Ishikawa (cell line): Measurements from ENCODE around the gene SYNGR4.

Source experiments
- EGR1 ChIP-seq: IDR thresholded peaks from 2 replicates; pipeline ENCODE4 v1.6.1; 2012
- TF ChIP-seq, protein P1 (sequence below): IDR thresholded peaks from 2 replicates; pipeline ENCODE4 v1.6.1; 2012; ENCODE audit warnings: low read depth, mild to moderate bottlenecking
- TF ChIP-seq, protein P2 (sequence below): IDR thresholded peaks from 2 replicates; pipeline ENCODE4 v1.6.1; 2012

DNA sequence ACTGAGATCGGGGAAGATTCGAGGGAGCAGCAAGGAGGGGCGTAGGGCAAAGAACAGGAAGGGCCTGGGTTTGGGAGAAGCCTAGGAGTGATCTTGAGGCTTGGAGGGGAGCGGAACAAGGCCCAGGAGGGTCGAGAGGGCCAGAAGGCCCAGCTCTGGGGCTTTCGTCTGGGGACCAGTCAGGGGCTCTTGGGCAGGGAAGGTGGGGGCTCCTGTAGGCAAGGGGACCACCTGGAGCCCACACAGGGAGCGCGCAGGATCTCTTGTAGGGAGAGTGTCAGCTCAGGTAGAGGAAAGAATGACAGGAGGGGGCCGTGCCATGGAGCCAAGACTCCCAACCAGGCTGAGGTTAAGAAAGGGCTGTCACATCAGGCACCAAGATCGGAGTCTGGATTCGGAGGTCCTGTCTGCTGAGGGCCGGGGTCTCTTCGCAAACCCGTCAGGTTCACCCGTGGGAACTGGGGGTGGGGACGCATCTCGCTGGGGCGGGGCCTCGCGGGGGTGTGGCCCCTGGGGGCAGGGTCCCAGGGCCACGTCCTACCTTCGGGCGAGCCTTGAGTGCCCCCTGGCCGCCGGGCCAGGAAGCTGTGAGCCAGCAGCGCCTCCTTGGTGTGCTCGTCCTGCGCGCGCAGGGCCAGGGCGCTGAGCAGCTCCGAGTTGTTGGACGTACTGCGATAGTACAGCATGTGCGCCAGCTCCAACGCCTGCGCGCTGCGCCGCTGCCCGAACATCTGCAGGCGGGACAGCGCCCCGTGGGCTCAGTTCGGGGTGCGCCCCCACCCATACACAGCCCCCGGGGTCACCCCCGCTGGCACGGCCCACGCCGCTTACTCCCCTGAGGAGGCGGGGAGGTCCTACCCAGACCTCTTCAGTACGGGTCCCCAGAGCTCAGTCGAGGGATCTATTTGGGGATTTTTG, 30.4 kb upstream of the SYNGR4 start:
- TF ChIP-seq, protein P1, sequence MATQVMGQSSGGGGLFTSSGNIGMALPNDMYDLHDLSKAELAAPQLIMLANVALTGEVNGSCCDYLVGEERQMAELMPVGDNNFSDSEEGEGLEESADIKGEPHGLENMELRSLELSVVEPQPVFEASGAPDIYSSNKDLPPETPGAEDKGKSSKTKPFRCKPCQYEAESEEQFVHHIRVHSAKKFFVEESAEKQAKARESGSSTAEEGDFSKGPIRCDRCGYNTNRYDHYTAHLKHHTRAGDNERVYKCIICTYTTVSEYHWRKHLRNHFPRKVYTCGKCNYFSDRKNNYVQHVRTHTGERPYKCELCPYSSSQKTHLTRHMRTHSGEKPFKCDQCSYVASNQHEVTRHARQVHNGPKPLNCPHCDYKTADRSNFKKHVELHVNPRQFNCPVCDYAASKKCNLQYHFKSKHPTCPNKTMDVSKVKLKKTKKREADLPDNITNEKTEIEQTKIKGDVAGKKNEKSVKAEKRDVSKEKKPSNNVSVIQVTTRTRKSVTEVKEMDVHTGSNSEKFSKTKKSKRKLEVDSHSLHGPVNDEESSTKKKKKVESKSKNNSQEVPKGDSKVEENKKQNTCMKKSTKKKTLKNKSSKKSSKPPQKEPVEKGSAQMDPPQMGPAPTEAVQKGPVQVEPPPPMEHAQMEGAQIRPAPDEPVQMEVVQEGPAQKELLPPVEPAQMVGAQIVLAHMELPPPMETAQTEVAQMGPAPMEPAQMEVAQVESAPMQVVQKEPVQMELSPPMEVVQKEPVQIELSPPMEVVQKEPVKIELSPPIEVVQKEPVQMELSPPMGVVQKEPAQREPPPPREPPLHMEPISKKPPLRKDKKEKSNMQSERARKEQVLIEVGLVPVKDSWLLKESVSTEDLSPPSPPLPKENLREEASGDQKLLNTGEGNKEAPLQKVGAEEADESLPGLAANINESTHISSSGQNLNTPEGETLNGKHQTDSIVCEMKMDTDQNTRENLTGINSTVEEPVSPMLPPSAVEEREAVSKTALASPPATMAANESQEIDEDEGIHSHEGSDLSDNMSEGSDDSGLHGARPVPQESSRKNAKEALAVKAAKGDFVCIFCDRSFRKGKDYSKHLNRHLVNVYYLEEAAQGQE, result no peak
- TF ChIP-seq, protein P2, sequence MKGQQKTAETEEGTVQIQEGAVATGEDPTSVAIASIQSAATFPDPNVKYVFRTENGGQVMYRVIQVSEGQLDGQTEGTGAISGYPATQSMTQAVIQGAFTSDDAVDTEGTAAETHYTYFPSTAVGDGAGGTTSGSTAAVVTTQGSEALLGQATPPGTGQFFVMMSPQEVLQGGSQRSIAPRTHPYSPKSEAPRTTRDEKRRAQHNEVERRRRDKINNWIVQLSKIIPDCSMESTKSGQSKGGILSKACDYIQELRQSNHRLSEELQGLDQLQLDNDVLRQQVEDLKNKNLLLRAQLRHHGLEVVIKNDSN, result 0 out of 2 replicates have a peak, but pooled peaks have one; percentile 2
- no peak; the same call in 1 of the 2 replicates for TF ChIP-seq EGR1
